Ishikawa (cell line): ENCODE data around the gene PDK3.

ENCODE experiments used
- CEBPB ChIP-seq: IDR thresholded peaks from 2 replicates; pipeline ENCODE4 v1.6.1; 2012
- CREB1 ChIP-seq: IDR thresholded peaks from 2 replicates; pipeline ENCODE4 v1.6.1; 2012; ENCODE audit warnings: low read depth
- EGR1 ChIP-seq: IDR thresholded peaks from 2 replicates; pipeline ENCODE4 v1.6.1; 2012
- EP300 ChIP-seq: IDR thresholded peaks from 2 replicates; pipeline ENCODE4 v1.6.1; 2012; ENCODE audit warnings: borderline replicate concordance
- FOXM1 ChIP-seq: IDR thresholded peaks from 2 replicates; pipeline ENCODE4 v1.6.1; 2012; ENCODE audit warnings: low read depth, borderline replicate concordance
- MAX ChIP-seq: IDR thresholded peaks from 2 replicates; pipeline ENCODE4 v1.6.1; 2012
- NFIC ChIP-seq: IDR thresholded peaks from 2 replicates; pipeline ENCODE4 v1.6.1; 2012
- RAD21 ChIP-seq: IDR thresholded peaks from 2 replicates; pipeline ENCODE4 v1.6.1; 2012; ENCODE audit warnings: low read depth
- TAF1 ChIP-seq: IDR thresholded peaks from 2 replicates; pipeline ENCODE4 v1.6.1; 2012; ENCODE audit warnings: low read depth, mild to moderate bottlenecking
- TCF12 ChIP-seq: IDR thresholded peaks from 2 replicates; pipeline ENCODE4 v1.6.1; 2012; ENCODE audit warnings: low read depth
- TEAD4 ChIP-seq: IDR thresholded peaks from 2 replicates; pipeline ENCODE4 v1.6.1; 2012
- USF1 ChIP-seq: IDR thresholded peaks from 2 replicates; pipeline ENCODE4 v1.6.1; 2012
- YY1 ChIP-seq: IDR thresholded peaks from 2 replicates; pipeline ENCODE4 v1.6.1; 2012; ENCODE audit warnings: low read depth
- ZBTB7A ChIP-seq: IDR thresholded peaks from 2 replicates; pipeline ENCODE4 v1.6.1; 2012; ENCODE audit warnings: low read depth
- TF ChIP-seq, protein P1 (sequence below): IDR thresholded peaks from 2 replicates; pipeline ENCODE4 v1.6.1; 2012; ENCODE audit warnings: low read depth, mild to moderate bottlenecking

Gene PDK3

GRCh38 chrX:24478509-24478908 is 13.4 kb downstream of the PDK3 start:
- TF ChIP-seq CREB1 (no peak), USF1 (no peak), CEBPB (no peak), YY1 (no peak), TCF12 (no peak), RAD21 (no peak), TAF1 (no peak), ZBTB7A (no peak), MAX (no peak), TEAD4 (no peak), FOXM1 (no peak), NFIC (no peak), EP300 (no peak), EGR1 (no peak)
- TF ChIP-seq, protein P1, sequence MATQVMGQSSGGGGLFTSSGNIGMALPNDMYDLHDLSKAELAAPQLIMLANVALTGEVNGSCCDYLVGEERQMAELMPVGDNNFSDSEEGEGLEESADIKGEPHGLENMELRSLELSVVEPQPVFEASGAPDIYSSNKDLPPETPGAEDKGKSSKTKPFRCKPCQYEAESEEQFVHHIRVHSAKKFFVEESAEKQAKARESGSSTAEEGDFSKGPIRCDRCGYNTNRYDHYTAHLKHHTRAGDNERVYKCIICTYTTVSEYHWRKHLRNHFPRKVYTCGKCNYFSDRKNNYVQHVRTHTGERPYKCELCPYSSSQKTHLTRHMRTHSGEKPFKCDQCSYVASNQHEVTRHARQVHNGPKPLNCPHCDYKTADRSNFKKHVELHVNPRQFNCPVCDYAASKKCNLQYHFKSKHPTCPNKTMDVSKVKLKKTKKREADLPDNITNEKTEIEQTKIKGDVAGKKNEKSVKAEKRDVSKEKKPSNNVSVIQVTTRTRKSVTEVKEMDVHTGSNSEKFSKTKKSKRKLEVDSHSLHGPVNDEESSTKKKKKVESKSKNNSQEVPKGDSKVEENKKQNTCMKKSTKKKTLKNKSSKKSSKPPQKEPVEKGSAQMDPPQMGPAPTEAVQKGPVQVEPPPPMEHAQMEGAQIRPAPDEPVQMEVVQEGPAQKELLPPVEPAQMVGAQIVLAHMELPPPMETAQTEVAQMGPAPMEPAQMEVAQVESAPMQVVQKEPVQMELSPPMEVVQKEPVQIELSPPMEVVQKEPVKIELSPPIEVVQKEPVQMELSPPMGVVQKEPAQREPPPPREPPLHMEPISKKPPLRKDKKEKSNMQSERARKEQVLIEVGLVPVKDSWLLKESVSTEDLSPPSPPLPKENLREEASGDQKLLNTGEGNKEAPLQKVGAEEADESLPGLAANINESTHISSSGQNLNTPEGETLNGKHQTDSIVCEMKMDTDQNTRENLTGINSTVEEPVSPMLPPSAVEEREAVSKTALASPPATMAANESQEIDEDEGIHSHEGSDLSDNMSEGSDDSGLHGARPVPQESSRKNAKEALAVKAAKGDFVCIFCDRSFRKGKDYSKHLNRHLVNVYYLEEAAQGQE: no peak

GRCh38 chrX:24479924-24480323 is 14.8 kb downstream of the PDK3 start:
- no peak for TF ChIP-seq FOXM1
- no peak for TF ChIP-seq EGR1
- TF ChIP-seq CEBPB: no peak
- no peak for TF ChIP-seq RAD21
- TF ChIP-seq TCF12: no peak
- TF ChIP-seq CREB1: no peak
- no peak for TF ChIP-seq NFIC

GRCh38 chrX:24480400-24480865 is 15.3 kb downstream of the PDK3 start:
- TF ChIP-seq, protein P1: no peak

GRCh38 chrX:24482823-24483415 is 17.8 kb downstream of the PDK3 start:
- TF ChIP-seq TCF12 (no peak), TEAD4 (no peak), TAF1 (no peak), CEBPB (no peak), USF1 (no peak), FOXM1 (no peak), EGR1 (no peak)
- TF ChIP-seq, protein P1: no peak

DNA sequence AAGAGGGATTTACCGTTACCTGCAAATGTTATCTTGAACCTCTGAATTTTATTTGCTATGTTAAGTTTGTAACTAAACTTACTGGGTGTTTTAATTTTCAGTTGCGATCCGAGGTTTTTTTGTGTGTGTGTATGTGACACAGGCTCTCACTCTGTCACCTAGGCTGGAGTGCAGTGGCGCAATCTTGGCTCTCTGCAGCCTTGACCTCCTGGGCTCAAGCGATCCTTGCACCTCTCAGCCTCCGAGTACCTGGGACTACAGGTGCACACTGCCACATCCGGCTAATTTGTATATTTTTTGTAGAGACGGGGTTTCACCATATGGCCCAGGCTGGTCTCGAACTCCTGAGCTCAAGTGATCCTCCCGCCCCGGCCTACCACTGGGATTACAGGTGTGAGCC is 18.5 kb downstream of the PDK3 start:
- TF ChIP-seq EGR1 (no peak), CEBPB (no peak), USF1 (no peak), FOXM1 (no peak), ZBTB7A (no peak), TEAD4 (no peak), TAF1 (no peak), CREB1 (no peak), YY1 (no peak), TCF12 (no peak)
